ENCODE measurements around the gene DCP2. TPM values are rescaled to one million over a fixed set of nuclear protein-coding genes. Genes with fewer than 3 reads are reported as not detected.

The DCP2 gene
- total and polyA plus RNA-seq, 2 experiments from 2014 or later: 8.1 to 17.4 TPM

GRCh38 chr5:113062869-113063508 lies 86.4 kb downstream of the DCP2 start:
- in situ Hi-C loops (cut with MboI): no loop called here
- Histone ChIP-seq H3K9ac (no peak overlapping the region; the same call in 1 of the 2 replicates), H3K4me1 (ENCODE audit: insufficient read depth) (peaks cover 28% of the 10 kb centered on the region), H3K4me3 (no peak overlapping the region), H3K4me2 (ENCODE audit: unreplicated experiment) (peak overlapping the region; percentile 55), H2AFZ (no peak overlapping the region), H3K27ac (no peak overlapping the region), H3K79me2 (ENCODE audit: insufficient read depth) (no peaks in the 10 kb centered on the region), H3F3A (ENCODE audit: insufficient read depth) (peaks cover 12% of the 10 kb centered on the region; the same call in 1 of the 2 replicates), H3K9me2 (ENCODE audit: insufficient read depth) (no peaks in the 10 kb centered on the region), H3K27me3 (replicated peaks; ENCODE audit: insufficient read depth) (no peaks in the 10 kb centered on the region), H3K36me3 (ENCODE audit: low read depth) (no peaks in the 10 kb centered on the region), H3K9me3 (ENCODE audit: low read depth) (no peaks in the 10 kb centered on the region), H4K20me1 (ENCODE audit: insufficient read depth) (no peaks in the 10 kb centered on the region)
- WGBS, 2 experiments (ENCODE audit: low coverage in 1 of 2, low lambda C conversion rate in 2 of 2, missing lambda C conversion rate in 2 of 2): 96 to 98% methylated on average over 6 of the region's 6 CpGs
- DNase-seq: no peak
- TF ChIP-seq EZH2 (IDR thresholded peaks at IDR 0.05; ENCODE audit: insufficient read depth, poor library complexity, severe bottlenecking) (no peak), EZH2phosphoT487 (IDR thresholded peaks at IDR 0.05; ENCODE audit: insufficient read depth, low read depth) (no peak)

- WGBS, 2 experiments (ENCODE audit: low coverage in 1 of 2, low lambda C conversion rate in 2 of 2, missing lambda C conversion rate in 2 of 2): 81 to 85% methylated on average over 12 of the region's 12 CpGs
Observed at GRCh38 chr5:113063927-113064326, 87.3 kb downstream of the DCP2 start.

GRCh38 chr5:113064806-113065205 lies 88.2 kb downstream of the DCP2 start:
- in situ Hi-C loops (cut with MboI): no loop called here
- Histone ChIP-seq H3K9me3 (ENCODE audit: low read depth) (no peaks in the 10 kb centered on the region), H3K4me2 (ENCODE audit: unreplicated experiment) (no peak overlapping the region), H3K9ac (no peak overlapping the region), H3K9me2 (ENCODE audit: insufficient read depth) (no peaks in the 10 kb centered on the region), H3K36me3 (ENCODE audit: low read depth) (no peaks in the 10 kb centered on the region), H3K79me2 (ENCODE audit: insufficient read depth) (no peaks in the 10 kb centered on the region), H2AFZ (no peak overlapping the region), H3F3A (ENCODE audit: insufficient read depth) (peaks cover 9% of the 10 kb centered on the region; the same call in 1 of the 2 replicates), H3K27me3 (replicated peaks; ENCODE audit: insufficient read depth) (no peaks in the 10 kb centered on the region), H3K4me1 (ENCODE audit: insufficient read depth) (peaks cover 21% of the 10 kb centered on the region), H4K20me1 (ENCODE audit: insufficient read depth) (no peaks in the 10 kb centered on the region), H3K27ac (no peak overlapping the region), H3K4me3 (no peak overlapping the region)
- no peak for TF ChIP-seq EZH2phosphoT487 (IDR thresholded peaks at IDR 0.05; ENCODE audit: insufficient read depth, low read depth)
- DNase-seq: no peak
- whole genome bisulfite sequencing, 2 experiments (ENCODE audit: low coverage in 1 of 2, low lambda C conversion rate in 2 of 2, missing lambda C conversion rate in 2 of 2): 100% methylated on average over 1 of the region's 1 CpG

More at GRCh38 chr5:113063927-113064326, 87.3 kb downstream of the DCP2 start:
- H3K79me2 ChIP-seq (ENCODE audit: insufficient read depth): no peaks in the 10 kb centered on the region
- H2AFZ ChIP-seq: no peak overlapping the region
- H3K9me2 ChIP-seq (ENCODE audit: insufficient read depth): no peaks in the 10 kb centered on the region
- no peak overlapping the region for H3K27ac ChIP-seq
- no peaks in the 10 kb centered on the region for H4K20me1 ChIP-seq (ENCODE audit: insufficient read depth)
- H3K4me2 ChIP-seq (ENCODE audit: unreplicated experiment): no peak overlapping the region
- in situ Hi-C loops (cut with MboI): no loop called here
- H3K4me3 ChIP-seq: no peak overlapping the region
- H3K27me3 ChIP-seq (replicated peaks; ENCODE audit: insufficient read depth): no peaks in the 10 kb centered on the region
- H3K36me3 ChIP-seq (ENCODE audit: low read depth): no peaks in the 10 kb centered on the region
- H3K9ac ChIP-seq: no peak overlapping the region
- H3K4me1 ChIP-seq (ENCODE audit: insufficient read depth): peaks cover 28% of the 10 kb centered on the region
- H3K9me3 ChIP-seq (ENCODE audit: low read depth): no peaks in the 10 kb centered on the region
- DNase-seq: no peak
- H3F3A ChIP-seq (ENCODE audit: insufficient read depth): peaks cover 12% of the 10 kb centered on the region; the same call in 1 of the 2 replicates
- TF ChIP-seq EZH2 (IDR thresholded peaks at IDR 0.05; ENCODE audit: insufficient read depth, poor library complexity, severe bottlenecking) (no peak), EZH2phosphoT487 (IDR thresholded peaks at IDR 0.05; ENCODE audit: insufficient read depth, low read depth) (no peak)

GRCh38 chr5:113065626-113066025 lies 89.0 kb downstream of the DCP2 start:
- Histone ChIP-seq H3K4me2 (ENCODE audit: unreplicated experiment) (no peak overlapping the region), H3K4me3 (no peak overlapping the region), H3K36me3 (ENCODE audit: low read depth) (no peaks in the 10 kb centered on the region), H3K79me2 (ENCODE audit: insufficient read depth) (no peaks in the 10 kb centered on the region), H3K4me1 (ENCODE audit: insufficient read depth) (peaks cover 19% of the 10 kb centered on the region), H3K27me3 (replicated peaks; ENCODE audit: insufficient read depth) (no peaks in the 10 kb centered on the region), H3K9me3 (ENCODE audit: low read depth) (no peaks in the 10 kb centered on the region), H3K27ac (no peak overlapping the region), H3K9ac (no peak overlapping the region), H3F3A (ENCODE audit: insufficient read depth) (peaks cover 9% of the 10 kb centered on the region; the same call in 1 of the 2 replicates), H2AFZ (no peak overlapping the region), H4K20me1 (ENCODE audit: insufficient read depth) (no peaks in the 10 kb centered on the region), H3K9me2 (ENCODE audit: insufficient read depth) (no peaks in the 10 kb centered on the region)
- in situ Hi-C loops (cut with MboI): no loop called here
- WGBS, 2 experiments (ENCODE audit: low coverage in 1 of 2, low lambda C conversion rate in 2 of 2, missing lambda C conversion rate in 2 of 2): 96 to 100% methylated on average over 2 of the region's 2 CpGs
- no peak for DNase-seq
- no peak for TF ChIP-seq EZH2 (IDR thresholded peaks at IDR 0.05; ENCODE audit: insufficient read depth, poor library complexity, severe bottlenecking)
- TF ChIP-seq EZH2phosphoT487 (IDR thresholded peaks at IDR 0.05; ENCODE audit: insufficient read depth, low read depth): no peak
